CD4-positive, alpha-beta T cell (primary cell): ENCODE measurements around the gene SHISA5. TPM values are rescaled to one million over a fixed set of nuclear protein-coding genes. Genes with fewer than 3 reads are reported as not detected.
A peak's percentile ranks its signal among the peaks of the same experiment; 100 is the strongest.

Experiments used
- ATAC-seq: fragments of 200-7000 bp; cut with Tn5 transposase; one replicate; pipeline ENCODE4 v1.10.0; 2022; ENCODE audit warnings: mild to moderate bottlenecking; ENCODE audit not compliant: poor library complexity
- CTCF ChIA-PET: fragments of 350-600 bp; sonication (Branson Sonifier 250); formaldehyde crosslinking; loops from one replicate; lab custom pipeline; 2021; ENCODE audit warnings: antibody characterized with exemption, inconsistent platforms; lab: Charles Lee
- POLR2A ChIA-PET: fragments of 350-600 bp; sonication (Branson Sonifier 250); formaldehyde crosslinking; loops from one replicate; lab custom pipeline; 2021; ENCODE audit warnings: antibody characterized with exemption, inconsistent platforms; lab: Charles Lee
- DNase-seq, 14 experiments: peaks; one replicate each; pipeline ENCODE4 v3.0.0-alpha.2; 2013 to 2020; ENCODE audit warnings: mixed read lengths in 2 of 14
- H3K27ac ChIP-seq, 2 donors: one replicate each; pipeline versions ENCODE4 v1.5.1 to v1.7.0; 2013; ENCODE audit warnings: low read length in 2 of 2, low read depth in 1 of 2, mild to moderate bottlenecking in 1 of 2
- H3K27me3 ChIP-seq, 2 experiments: 1 replicate in 1 of 2; 2 replicates in 1 of 2; pipeline versions ENCODE4 v1.6.1 to v1.7.0; 2013; ENCODE audit warnings: low read length in 2 of 2, control low read depth in 1 of 2, mild to moderate bottlenecking in 1 of 2, moderate library complexity in 1 of 2; ENCODE audit not compliant: insufficient read depth in 2 of 2, control insufficient read depth in 1 of 2
- H3K36me3 ChIP-seq: one replicate; pipeline ENCODE4 v1.6.1; 2013; ENCODE audit warnings: low read length, control low read depth; ENCODE audit not compliant: insufficient read depth
- H3K4me1 ChIP-seq: one replicate; pipeline ENCODE4 v1.6.1; 2013; ENCODE audit warnings: low read length, control low read depth; ENCODE audit not compliant: insufficient read depth
- H3K4me3 ChIP-seq: one replicate; pipeline ENCODE4 v1.5.1; 2013; ENCODE audit warnings: mild to moderate bottlenecking, low read length, moderate library complexity
- H3K9me3 ChIP-seq, 2 experiments: 1 replicate in 1 of 2; 2 replicates in 1 of 2; pipeline versions ENCODE4 v1.6.1 to v1.7.0; 2013; ENCODE audit warnings: low read length in 2 of 2, mild to moderate bottlenecking in 2 of 2, control low read depth in 1 of 2, moderate library complexity in 1 of 2; ENCODE audit not compliant: control insufficient read depth in 1 of 2, insufficient read depth in 1 of 2
- H3K27ac Mint-ChIP-seq: one replicate; pipeline ENCODE4 v1.8.0; 2020; ENCODE audit warnings: mixed read lengths
- H3K27me3 Mint-ChIP-seq: one replicate; pipeline ENCODE4 v1.8.0; 2021; ENCODE audit warnings: mixed read lengths
- H3K36me3 Mint-ChIP-seq: one replicate; pipeline ENCODE4 v1.8.0; 2021; ENCODE audit warnings: low read depth, mixed read lengths
- H3K4me1 Mint-ChIP-seq: one replicate; pipeline ENCODE4 v1.8.0; 2021; ENCODE audit warnings: low read depth, mixed read lengths
- H3K4me3 Mint-ChIP-seq: one replicate; pipeline ENCODE4 v1.8.0; 2020; ENCODE audit warnings: mild to moderate bottlenecking, mixed read lengths
- H3K9me3 Mint-ChIP-seq: one replicate; pipeline ENCODE4 v1.8.0; 2020; ENCODE audit warnings: mixed read lengths
- CTCF ChIP-seq: fragments of 200-600 bp; IDR thresholded peaks from one replicate; pipeline ENCODE4 v1.8.0; 2022; ENCODE audit warnings: antibody characterized with exemption, mild to moderate bottlenecking
- intact Hi-C, 2 experiments: fragments of 100-400 bp; cut with DNase I in 1 of 2; cut with micrococcal nuclease in 1 of 2; formaldehyde crosslinking; loops; one replicate each; pipeline versions ENCODE4 v1.15.1 to v1.9.0; 2023 to 2025; cut with DNase I, micrococcal nuclease
- total RNA-seq, 174 experiments: library from RNA in 2 of 174; stranded (reverse) in 2 of 174; gene quantifications; one replicate each; pipeline ENCODE4 v1.2.3 and lab custom pipeline; 2021 to 2026

The SHISA5 gene
- total RNA-seq, 2 experiments from 2014 or later: 102 to 109 TPM

- Histone ChIP-seq H3K36me3 (peaks cover 2% of the 10 kb centered on the region), H3K4me1 (peaks cover 48% of the 10 kb centered on the region), H3K27me3 (no peaks in the 10 kb centered on the region), H3K9me3 (peaks cover 0 to 6% of the 10 kb centered on the region in 2 experiments), H3K4me3 (no peak overlapping the region), H3K27ac (no peak overlapping the region)
- Mint-ChIP-seq H3K9me3 (no peaks in the 10 kb centered on the region), H3K4me1 (peaks cover 48% of the 10 kb centered on the region), H3K27ac (no peak overlapping the region), H3K36me3 (peaks cover 31% of the 10 kb centered on the region), H3K4me3 (peak overlapping the region; percentile 48), H3K27me3 (no peaks in the 10 kb centered on the region)
- no peak for DNase-seq
- ChIA-PET CTCF (interaction anchor here (0.7 kb wide), 1 partner anchor 13 kb away, joined by 3 read pairs; no protein-coding TSS in a partner anchor), POLR2A (no interaction called here)
- intact Hi-C loops: loop anchor here in 1 of 2 experiments (5.0 kb wide), 1 partner anchor 229 kb away; no protein-coding TSS in a partner anchor
- ATAC-seq: no peak
- TF ChIP-seq CTCF: no peak
Measured at GRCh38 chr3:48501196-48501595, 2.8 kb downstream of the SHISA5 start.

- Histone ChIP-seq H3K27ac (no peak overlapping the region), H3K36me3 (peaks cover 2% of the 10 kb centered on the region), H3K4me1 (peaks cover 45% of the 10 kb centered on the region), H3K4me3 (no peak overlapping the region), H3K9me3 (peaks cover 0 to 6% of the 10 kb centered on the region in 2 experiments), H3K27me3 (no peaks in the 10 kb centered on the region)
- no peak for TF ChIP-seq CTCF
- Mint-ChIP-seq H3K4me3 (no peak overlapping the region), H3K4me1 (peaks cover 43% of the 10 kb centered on the region), H3K36me3 (peaks cover 31% of the 10 kb centered on the region), H3K27ac (peak overlapping the region; percentile 21), H3K9me3 (no peaks in the 10 kb centered on the region), H3K27me3 (no peaks in the 10 kb centered on the region)
- ATAC-seq (no peak), DNase-seq (no peak)
- POLR2A ChIA-PET: no interaction called here
- intact Hi-C loops: loop anchor here in 1 of 2 experiments (5.0 kb wide), 1 partner anchor 228 kb away; no protein-coding TSS in a partner anchor
- CTCF ChIA-PET: no interaction called here
Measured at GRCh38 chr3:48500656-48501055, 3.3 kb downstream of the SHISA5 start.

- Histone ChIP-seq H3K4me3 (no peak overlapping the region), H3K4me1 (no peaks in the 10 kb centered on the region), H3K9me3 (no peaks in the 10 kb centered on the region), H3K36me3 (peaks cover 3% of the 10 kb centered on the region), H3K27me3 (no peaks in the 10 kb centered on the region), H3K27ac (no peak overlapping the region)
- no peaks in the 10 kb centered on the region for H3K9me3 Mint-ChIP-seq
- H3K27me3 Mint-ChIP-seq: no peaks in the 10 kb centered on the region
- no peak for TF ChIP-seq CTCF
- no peak overlapping the region for H3K27ac Mint-ChIP-seq
- ATAC-seq: no peak
- H3K4me3 Mint-ChIP-seq: no peak overlapping the region
- intact Hi-C loops: no loop called here
- POLR2A ChIA-PET: no interaction called here
- H3K4me1 Mint-ChIP-seq: no peaks in the 10 kb centered on the region
- H3K36me3 Mint-ChIP-seq: peaks cover 28% of the 10 kb centered on the region
- CTCF ChIA-PET: no interaction called here
- DNase-seq: no peak
Measured at GRCh38 chr3:48493203-48493501, 10.8 kb downstream of the SHISA5 start.
